ENCODE measurements around the gene ANO1. TPM values are rescaled to one million over a fixed set of nuclear protein-coding genes. Genes with fewer than 3 reads are reported as not detected.

ANO1 gene
- total and polyA plus RNA-seq, 2 of the 8 experiments (the other 6 are each of a cell fraction or from before 2014, with no cell fraction given) = 4.7 to 5.0 TPM

DNA sequence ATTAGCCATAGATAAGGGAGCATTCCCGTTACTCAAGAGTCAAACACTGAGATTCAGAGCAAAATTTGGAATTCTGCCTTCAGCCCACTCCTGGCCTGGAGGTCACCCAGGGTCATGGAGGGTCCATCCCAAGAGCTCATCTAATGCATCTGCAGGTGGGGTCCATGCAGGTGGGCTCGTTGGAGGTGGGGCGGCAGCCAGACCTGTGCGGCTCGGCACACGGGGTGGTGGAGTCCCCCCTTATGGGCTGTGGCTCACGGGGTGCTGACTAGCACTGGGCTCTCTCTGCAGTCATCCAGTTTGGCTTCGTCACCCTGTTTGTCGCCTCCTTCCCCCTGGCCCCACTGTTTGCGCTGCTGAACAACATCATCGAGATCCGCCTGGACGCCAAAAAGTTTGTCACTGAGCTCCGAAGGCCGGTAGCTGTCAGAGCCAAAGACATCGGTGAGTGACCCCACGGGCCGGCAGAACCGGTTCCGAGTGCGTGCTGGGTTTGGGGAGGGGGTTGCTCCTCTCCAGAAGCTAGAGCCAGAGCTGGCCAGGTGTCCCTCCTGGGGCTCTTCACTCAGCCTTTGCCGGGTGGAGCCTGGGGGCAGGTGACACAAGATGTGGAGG, 92.6 kb downstream of the ANO1 start:
- no peak overlapping the region for H2BK12ac ChIP-seq (ENCODE audit: low read depth, low read length)
- no peak overlapping the region for H3K56ac ChIP-seq (replicated peaks; ENCODE audit: insufficient read length, low read depth, low read length)
- H2BK20ac ChIP-seq (ENCODE audit: low read length) = no peak overlapping the region
- no peak overlapping the region for H3K27ac ChIP-seq (ENCODE audit: low read depth, low read length)
- H3K4me3 ChIP-seq (ENCODE audit: extremely low read depth in 1 of 4, insufficient read depth in 2 of 4, low read depth in 3 of 4, low read length in 4 of 4) = no peak overlapping the region
- H4K20me1 ChIP-seq (replicated peaks in 1 of 2; ENCODE audit: control insufficient read depth in 1 of 2, insufficient read depth in 2 of 2, low read length in 2 of 2) = no peaks in the 10 kb centered on the region
- no peak overlapping the region for H3K14ac ChIP-seq (ENCODE audit: insufficient read length)
- H4K91ac ChIP-seq (replicated peaks; ENCODE audit: insufficient read length, low read length) = no peak overlapping the region
- H3K79me2 ChIP-seq (ENCODE audit: control insufficient read depth in 1 of 2, insufficient read depth in 2 of 2, low read length in 2 of 2) = no peaks in the 10 kb centered on the region
- ChIA-PET POLR2A (ENCODE audit: partially characterized antibody) (no interaction called here), CTCF (ENCODE audit: partially characterized antibody) (interaction anchor here (1.0 to 10.5 kb wide), 6 partner anchors 8 to 260 kb away, joined by 3 to 78 read pairs (median 4); no protein-coding TSS in a partner anchor)
- peaks cover 0 to 7% (median 2%) of the 10 kb centered on the region in 4 experiments; a peak in 4 of 7 replicates for H3K4me1 ChIP-seq (replicated peaks in 1 of 4; ENCODE audit: control insufficient read depth in 3 of 4, insufficient read depth in 4 of 4, low read length in 3 of 4)
- 87% methylated on average over 22 of the region's 22 CpGs; no CpG with 5 or more reads in 1 of the 2 experiments for WGBS, 2 experiments (ENCODE audit: extremely low coverage in 1 of 2, insufficient coverage in 1 of 2, insufficient read length in 1 of 2, insufficient replicate concordance in 2 of 2, low coverage in 1 of 2, low lambda C conversion rate in 2 of 2, missing lambda C conversion rate in 1 of 2)
- H2BK5ac ChIP-seq (ENCODE audit: low read depth, low read length) = no peak overlapping the region; the same call in 1 of the 2 replicates
- H3K23me2 ChIP-seq (ENCODE audit: low read depth, low read length) = no peaks in the 10 kb centered on the region
- H2AK5ac ChIP-seq (ENCODE audit: low read depth, low read length) = no peak overlapping the region
- H3K36me3 ChIP-seq (ENCODE audit: control insufficient read depth in 2 of 4, insufficient read depth in 4 of 4, low read length in 3 of 4) = no peaks in the 10 kb centered on the region
- H2BK120ac ChIP-seq (replicated peaks; ENCODE audit: low read depth, low read length) = no peak overlapping the region
- H3K23ac ChIP-seq (ENCODE audit: insufficient read length) = no peak overlapping the region
- H3K27me3 ChIP-seq (replicated peaks in 1 of 4; ENCODE audit: control insufficient read depth in 3 of 4, extremely low read depth in 1 of 4, insufficient read depth in 3 of 4, low read length in 3 of 4) = no peaks in the 10 kb centered on the region; a peak in 1 of 7 replicates
- no peaks in the 10 kb centered on the region for H3K79me1 ChIP-seq (ENCODE audit: low read depth, low read length)
- no peak overlapping the region for H3K18ac ChIP-seq (ENCODE audit: extremely low read depth, low read length)
- H3K4me2 ChIP-seq (ENCODE audit: insufficient read depth in 1 of 2, low read depth in 2 of 2, low read length in 2 of 2) = no peak overlapping the region
- H4K5ac ChIP-seq (ENCODE audit: insufficient read length, low read depth, low read length) = no peak overlapping the region
- FAIRE-seq (no peak), DNase-seq (ENCODE audit: low read depth in 1 of 2, low spot score in 2 of 2) (no peak)
- H3K9ac ChIP-seq (replicated peaks in 1 of 4; ENCODE audit: extremely low read depth in 1 of 4, low read depth in 3 of 4, low read length in 3 of 4) = no peak overlapping the region
- H2BK15ac ChIP-seq (ENCODE audit: low read length) = no peak overlapping the region
- H3K4ac ChIP-seq (replicated peaks; ENCODE audit: insufficient read length, low read depth, low read length) = no peak overlapping the region
- no peak overlapping the region for H2AFZ ChIP-seq (ENCODE audit: low read length)
- no peak overlapping the region for H4K8ac ChIP-seq (ENCODE audit: extremely low read depth, insufficient read depth, low read length)
- H3K9me3 ChIP-seq (ENCODE audit: insufficient read depth in 2 of 2, low read depth in 1 of 2, low read length in 1 of 2) = no peaks in the 10 kb centered on the region
- TF ChIP-seq ZNF274 (IDR thresholded peaks at IDR 0.05; ENCODE audit: borderline replicate concordance, extremely low read depth, low read length) (no peak), CBX5 (IDR thresholded peaks at IDR 0.05; ENCODE audit: low read depth, low read length) (no peak), BRCA1 (IDR thresholded peaks at IDR 0.05; ENCODE audit: low read depth, low read length) (no peak)
- TF ChIP-seq, protein P1, sequence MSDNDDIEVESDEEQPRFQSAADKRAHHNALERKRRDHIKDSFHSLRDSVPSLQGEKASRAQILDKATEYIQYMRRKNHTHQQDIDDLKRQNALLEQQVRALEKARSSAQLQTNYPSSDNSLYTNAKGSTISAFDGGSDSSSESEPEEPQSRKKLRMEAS (IDR thresholded peaks at IDR 0.05) = no peak
